Amniotic epithelial cell (primary cell): ENCODE measurements around the gene LHX4.

Source experiments
- DNase-seq: peaks from one replicate; pipeline ENCODE4 v3.0.0-alpha.2; 2010; ENCODE audit warnings: low read depth

LHX4 gene

DNA sequence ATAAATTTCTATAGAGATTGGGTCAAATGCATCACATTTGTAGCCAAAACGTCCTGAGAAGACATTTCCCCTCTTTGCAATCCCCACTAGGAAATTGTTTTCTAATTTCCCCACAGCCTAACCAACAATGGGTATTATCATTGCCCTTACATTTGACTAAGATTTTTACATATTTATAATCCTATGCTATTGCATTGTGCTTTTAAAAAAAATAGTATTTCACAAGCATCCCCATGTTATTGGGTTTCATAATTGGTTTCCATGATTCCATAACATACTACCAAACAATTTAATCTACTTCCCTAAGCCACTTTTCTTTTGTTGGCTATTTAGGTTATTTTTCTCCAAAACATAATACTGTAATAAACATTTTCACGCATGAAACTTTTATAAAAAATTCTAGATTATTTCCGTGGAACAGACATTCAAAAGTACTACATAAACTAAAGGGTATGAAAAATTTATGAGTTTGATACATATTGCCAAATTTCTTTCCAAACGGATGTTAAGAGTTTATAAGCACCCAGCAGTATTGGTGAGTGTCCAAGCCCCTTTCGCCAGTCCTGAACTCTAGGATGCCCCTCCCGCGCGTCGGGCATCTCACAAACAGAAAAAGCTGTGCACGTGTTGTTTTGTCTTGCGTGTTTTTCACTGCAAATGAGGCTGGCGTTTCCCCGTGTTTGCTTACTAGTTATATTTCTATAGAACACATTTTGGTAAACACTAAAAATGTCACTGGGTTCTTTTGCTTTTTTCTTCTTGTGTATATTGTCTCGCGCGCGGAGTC, 2.0 kb upstream of the LHX4 start:
- no peak for DNase-seq

DNA sequence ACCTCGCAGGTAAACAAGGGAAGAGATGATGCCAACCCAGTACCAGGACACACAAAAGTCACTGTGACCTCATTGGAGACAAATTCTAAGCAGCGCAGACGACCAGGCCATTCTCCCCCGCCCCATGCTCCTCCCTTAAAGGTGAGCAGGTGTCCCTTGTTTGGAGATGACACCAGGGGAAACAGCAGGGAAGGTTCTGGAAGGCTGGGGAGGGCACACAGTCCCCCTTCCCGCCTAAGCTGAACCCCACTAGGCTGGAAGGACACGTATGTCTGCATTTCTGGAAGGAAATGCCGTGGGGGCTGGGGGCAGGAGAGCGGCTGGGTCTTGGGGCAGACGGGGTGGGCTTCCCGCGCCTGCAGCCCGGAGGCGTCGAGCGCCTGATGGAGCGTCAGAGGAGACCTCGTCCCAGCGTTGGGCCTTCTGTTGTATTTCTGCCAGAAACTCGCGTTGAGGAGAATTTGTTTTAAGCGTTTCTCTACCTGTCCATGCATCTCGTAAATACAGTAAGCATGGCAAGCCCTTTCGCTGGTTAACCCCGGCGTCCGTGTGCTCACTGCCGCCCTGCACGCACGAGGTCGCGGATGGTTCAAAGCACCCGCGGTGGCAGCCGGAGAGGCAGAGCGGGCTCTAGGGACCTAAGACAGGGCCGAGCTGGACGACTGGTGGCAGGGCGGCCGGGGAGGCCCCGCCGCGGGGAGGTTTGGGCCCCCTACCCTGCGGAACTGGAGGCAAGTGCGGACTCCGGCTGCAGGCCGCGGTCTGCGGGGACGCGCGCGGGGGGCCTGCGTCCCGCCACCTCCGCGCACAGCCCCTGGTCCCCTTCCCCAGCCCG, 1.2 kb upstream of the LHX4 start:
- no peak for DNase-seq

DNA sequence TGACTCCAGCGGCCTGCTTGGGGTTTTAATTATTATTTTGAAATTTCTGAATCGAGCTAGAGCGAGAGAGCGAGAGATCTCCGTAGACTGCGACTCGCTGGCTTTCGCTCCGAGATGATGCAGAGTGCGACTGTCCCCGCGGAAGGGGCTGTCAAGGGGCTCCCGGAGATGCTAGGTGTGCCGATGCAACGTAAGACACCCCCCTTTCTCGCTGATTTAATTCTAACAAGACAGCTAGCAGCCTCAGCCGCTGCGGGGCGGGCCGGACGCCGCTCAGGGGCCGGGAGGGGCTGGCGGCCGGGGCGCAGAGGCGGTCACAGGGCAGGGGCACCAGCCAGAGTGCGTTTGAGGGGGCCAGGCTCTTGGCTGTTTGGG, 339 bp downstream of the LHX4 start:
- no peak for DNase-seq

DNA sequence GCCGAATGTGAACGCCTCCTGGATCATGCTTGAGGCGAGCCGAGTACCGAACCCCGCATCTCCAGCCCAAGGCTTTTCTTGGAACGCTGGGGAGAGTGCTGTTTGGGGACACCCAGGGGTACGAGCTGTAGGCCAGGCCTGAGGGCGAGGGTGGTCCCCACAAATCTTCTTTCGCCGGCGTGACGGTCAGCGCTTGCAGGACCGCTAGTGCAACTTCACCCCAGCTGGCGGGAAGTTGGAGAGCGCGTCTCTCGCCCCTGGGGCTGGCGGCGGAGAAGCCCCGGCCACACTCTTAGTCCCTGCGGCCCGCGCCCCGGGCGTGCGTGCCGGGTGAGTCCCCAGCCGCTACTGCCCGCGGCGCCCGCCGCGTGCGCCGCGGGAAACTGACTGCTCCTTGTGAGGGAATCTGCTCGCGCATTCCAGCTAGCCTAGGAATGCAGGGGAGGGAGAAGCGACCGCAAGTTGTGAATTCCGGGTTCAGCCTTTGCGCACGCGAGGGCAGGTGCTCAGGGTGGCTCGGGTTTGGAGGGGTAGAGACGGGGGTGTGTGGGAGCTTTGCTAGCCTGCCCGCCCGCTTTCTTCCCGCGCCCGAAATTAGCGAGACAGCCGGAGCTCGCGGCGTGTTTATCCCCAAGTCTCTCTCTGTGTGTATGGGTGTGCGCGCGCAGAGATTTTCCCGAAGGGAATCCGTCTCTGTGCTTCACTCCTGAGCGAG, 884 bp downstream of the LHX4 start:
- DNase-seq: peak; percentile 63

DNA sequence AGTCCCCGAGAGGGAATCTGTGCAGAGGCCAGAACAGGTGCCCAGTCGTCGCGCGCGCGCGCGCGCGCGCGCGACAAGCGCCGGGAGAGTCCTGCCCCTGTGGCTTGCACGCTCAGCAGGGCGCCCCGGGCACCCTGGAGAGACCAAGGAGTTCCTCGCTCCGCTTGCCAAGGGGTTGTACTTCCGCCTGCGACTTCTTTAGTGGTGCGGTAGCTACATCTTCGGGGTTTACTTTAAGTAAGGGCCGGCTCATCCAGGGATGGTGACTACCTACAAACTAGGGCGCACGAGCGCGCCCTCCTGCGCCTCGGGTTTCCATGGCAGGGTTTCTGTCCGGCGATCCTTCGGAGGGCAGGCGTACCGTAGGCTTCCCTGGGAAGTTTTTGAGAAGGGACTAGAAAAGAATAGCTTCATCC, 1.4 kb downstream of the LHX4 start:
- peak; percentile 27 for DNase-seq

DNA sequence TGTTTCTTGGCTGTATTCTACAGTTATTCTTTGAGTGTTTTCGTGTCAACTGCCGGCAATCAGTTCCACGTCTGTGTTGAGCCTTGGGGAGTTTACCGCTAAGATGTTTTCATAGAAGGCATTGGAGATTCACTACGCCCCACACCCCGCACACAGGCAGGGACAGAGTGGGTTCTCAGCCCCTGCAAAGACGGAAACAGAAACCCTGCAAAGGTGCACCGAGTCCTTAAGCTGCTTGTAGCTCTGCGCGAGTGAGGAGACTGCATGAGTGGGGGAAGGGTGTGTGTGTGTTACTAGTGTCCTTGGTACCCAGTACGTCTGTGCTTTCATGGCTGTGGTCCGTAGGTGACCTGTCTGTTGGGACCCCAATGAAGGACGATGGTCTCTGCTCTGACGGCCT, 1.9 kb downstream of the LHX4 start:
- no peak for DNase-seq

DNA sequence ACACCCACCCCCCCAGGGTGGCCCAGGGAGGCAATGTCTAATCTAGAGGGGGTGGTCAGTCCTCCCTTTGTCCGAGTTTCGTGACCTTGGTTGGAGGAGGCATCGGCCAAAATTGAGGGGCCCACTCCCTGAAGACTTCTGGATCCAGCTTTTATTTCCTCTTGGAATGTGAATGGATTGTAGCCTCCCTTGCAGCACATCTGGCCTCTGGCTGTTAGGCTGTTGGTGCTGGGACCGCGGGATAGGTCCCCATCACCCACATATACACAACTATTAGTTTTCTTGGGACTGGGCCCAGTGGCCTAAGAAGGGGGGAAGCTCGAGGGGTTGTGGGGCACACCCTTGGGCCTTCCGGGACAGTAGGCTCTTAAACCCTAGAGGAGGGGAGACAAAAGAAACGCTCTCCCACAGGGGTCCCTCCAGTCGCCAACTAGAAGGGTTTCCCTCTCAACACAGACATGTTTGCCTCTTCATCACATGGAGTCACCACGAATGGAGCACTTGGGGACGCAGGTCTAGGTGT, 2.5 kb downstream of the LHX4 start:
- DNase-seq: no peak

DNA sequence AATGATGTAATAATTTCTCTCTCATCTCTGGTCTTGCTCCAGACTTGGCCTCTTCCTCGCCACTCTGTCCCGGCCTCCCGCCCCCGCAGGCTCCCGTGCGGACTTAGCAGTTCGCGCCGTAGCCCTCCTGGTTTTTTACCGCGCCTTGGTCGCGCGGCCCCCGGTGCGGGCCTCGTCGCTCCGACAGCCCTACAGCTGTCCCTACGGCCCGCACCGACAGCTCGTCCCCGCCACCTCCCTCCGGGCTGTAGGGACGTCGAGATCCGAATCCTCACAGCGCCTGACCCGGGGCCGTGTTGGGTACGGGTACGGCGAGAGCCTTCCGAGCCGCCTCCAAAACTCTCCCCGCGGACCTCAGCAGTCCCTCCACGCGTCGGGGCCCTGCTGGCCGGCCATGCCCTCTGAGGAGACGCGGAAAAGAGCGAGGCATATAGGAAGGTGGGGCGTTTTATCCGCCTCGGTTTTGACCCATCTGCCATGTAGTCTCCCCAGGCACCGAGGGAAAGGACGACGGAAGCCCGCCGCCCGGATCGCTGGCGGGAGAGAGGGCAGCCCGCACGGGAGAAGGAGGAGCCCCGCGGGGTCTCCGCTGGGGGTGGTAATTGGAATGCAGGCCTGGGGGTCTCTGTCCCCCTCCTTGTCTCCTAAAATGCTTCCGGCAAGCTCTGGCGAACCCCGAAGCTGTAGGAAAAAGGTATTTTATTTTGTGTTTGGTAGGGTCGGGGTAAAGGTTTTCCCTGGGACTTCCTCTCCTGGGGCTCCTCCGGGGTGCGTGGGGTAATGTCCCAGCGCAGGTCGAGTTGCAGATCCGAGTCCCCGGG, 3.3 kb downstream of the LHX4 start:
- no peak for DNase-seq

DNA sequence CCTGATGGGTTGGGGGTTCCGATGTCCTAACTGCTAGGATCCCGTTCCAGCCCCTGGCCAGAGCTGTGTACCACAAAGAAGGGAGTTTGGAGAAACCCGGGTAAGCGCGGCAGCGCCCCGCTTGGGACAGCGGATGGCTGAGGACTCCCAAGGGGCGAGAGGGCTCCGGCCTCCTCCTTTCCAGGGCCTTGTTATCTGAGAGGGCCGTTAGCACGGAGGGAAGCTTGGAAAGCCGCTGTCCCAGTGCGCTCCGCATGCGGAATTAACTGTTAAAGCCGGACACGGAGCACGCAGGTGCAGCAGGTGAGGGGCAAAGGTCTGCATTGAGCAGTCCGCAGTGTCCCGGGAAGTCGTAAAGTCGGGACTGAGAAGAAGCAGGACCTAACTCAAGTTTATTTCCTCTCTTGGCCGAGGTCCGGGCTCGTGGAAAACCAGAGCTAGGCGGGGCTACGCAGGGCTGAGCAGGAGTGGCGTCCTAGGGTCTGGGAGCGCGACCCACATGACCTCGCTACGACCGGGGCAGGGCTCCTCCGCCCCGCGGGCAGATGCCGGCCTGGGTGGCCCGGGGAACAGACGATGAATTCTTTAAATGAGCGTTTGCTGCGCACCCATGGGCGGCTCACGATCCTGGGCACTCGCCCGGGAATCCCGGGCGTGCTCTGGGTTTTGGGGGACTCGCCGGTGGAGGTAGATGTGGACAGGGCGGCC, 4.5 kb downstream of the LHX4 start:
- DNase-seq: no peak

DNA sequence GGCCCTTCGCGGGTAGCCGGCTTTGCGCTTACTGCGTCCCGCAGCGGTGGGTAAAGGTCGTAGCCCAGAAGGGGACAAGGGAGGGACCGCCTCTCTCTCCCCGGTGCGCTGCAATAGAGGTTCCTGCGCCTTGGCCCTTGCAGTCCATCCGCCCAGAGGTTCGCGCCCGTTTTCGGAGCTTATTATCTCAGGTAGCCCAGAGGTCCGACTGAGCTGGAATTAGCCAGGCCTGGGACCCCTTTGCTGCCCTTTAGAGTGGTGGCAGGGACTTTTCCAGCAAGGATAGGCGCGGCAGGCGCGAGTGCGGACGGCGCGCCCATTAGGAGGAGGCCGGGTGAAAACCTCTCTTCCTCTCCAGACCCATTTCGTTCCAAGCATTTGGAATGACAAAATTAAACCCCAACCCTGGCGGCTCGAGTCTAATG, 5.0 kb downstream of the LHX4 start:
- DNase-seq: no peak

DNA sequence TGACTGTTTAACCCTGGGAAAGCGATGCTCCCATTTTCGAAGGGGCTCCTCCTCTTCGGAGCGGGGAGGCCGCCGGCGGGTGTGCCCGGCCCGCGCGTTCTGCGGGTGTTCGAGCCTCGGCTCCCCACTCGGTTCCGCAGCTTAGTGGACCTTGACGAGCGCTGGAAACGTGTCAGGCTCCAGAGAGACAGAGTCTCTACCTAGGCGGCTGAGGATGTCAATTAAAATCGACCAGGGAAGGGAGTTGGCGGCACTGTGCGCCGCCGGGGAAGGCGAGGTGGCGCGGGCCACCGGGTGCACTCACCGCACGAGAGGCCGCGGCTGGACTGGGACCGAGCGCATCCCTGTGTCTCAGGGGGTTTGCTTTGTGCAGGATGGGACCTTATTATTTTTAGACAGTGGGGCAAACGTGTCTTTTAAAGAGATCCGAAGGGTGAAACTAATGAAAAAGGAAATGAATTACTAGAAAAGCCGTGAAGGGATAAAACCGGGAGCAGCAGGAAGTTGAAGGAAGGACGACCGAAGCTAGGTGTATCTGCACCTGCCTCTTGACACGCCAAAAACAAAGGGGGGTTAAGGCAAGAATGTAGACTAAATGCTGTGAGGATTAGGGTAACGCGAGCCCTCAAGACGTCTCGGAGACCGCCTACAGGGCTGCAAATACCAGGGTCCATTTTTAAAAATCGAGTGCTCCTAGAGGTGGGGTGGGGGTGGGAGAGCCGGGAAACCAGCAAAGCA, 5.6 kb downstream of the LHX4 start:
- DNase-seq: no peak

DNA sequence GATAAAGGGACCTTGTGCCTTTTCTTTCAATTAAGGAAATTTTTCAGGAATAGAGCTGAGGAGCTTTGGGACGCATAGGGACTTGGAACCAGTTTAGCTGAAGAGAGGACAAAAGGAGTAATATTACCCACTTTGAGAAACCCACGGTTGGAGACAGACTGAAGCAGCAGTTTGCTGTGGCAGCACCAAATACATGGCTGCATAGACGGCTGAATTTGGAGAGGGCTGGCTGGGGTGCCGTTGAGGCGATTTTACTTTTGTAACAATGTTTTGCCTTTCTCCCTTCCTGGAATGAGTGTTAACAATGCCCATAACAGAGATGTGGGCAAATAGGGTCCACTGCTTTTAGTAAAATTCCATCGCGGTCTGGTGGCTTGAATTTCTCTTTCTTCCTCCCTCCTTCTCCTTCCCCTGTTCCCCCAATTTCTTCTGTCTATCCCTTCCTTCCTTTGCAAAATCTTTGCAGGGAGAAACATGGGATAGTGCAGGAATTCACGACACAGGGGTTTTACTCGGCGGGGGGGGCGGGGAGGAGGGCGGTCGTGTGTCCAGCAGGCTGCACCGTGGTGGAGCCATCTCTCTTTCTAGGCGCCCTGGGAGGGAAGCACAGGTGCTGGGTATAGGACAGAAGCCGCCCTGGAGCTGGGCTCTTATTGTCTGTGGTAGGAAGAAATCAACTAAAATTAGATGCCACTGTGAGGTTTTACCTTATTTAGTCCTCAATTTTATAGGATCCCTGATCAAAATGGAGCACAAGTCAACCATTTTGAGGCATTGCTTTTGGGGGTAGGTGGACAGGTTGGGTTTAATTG, 6.8 kb downstream of the LHX4 start:
- no peak for DNase-seq

DNA sequence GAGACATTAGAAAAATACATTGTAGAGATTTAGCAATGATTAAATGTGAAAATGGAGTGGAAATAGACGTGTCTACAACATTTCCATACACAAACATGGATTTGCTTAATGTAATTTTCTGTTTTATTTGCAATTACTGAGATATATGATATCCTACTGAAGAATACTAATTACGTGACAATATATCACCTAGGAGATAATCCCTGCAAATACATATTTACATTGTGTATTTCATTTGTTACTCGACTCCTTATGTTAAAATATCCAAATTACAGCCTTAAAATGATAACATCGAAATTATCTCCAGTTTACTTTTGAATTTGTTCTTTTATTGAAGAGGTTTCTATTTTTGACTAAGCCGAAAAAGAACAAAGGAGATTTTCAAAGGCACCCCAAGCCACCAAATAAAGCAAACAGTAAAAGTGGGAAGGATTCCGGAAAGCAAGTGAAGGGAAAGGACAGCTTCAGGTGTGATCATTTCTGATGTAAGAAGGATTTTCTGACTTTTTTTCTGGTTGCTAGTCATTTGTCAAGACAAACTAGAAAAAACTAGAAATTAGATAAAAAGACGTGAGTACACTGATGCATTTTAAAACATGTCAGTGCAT, 7.9 kb downstream of the LHX4 start:
- DNase-seq: no peak

DNA sequence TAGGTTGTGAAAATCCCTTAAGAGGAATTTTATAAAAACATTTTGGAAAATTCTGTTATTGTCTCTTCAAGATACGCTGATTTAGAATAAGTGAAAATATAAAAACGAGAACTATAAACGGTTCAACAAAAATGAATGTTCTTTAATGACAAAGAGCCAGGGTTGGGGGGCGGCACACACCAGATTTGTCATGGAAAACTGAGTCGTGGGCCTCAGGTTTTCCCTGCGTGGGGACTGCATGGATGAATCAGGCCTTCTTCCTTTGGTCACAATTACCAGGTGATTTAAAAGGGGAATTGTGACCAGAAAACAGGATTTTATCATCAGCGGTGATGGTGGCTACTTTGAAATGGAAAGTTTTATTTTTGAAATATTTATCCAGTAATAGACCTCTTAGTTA, 8.6 kb downstream of the LHX4 start:
- no peak for DNase-seq

DNA sequence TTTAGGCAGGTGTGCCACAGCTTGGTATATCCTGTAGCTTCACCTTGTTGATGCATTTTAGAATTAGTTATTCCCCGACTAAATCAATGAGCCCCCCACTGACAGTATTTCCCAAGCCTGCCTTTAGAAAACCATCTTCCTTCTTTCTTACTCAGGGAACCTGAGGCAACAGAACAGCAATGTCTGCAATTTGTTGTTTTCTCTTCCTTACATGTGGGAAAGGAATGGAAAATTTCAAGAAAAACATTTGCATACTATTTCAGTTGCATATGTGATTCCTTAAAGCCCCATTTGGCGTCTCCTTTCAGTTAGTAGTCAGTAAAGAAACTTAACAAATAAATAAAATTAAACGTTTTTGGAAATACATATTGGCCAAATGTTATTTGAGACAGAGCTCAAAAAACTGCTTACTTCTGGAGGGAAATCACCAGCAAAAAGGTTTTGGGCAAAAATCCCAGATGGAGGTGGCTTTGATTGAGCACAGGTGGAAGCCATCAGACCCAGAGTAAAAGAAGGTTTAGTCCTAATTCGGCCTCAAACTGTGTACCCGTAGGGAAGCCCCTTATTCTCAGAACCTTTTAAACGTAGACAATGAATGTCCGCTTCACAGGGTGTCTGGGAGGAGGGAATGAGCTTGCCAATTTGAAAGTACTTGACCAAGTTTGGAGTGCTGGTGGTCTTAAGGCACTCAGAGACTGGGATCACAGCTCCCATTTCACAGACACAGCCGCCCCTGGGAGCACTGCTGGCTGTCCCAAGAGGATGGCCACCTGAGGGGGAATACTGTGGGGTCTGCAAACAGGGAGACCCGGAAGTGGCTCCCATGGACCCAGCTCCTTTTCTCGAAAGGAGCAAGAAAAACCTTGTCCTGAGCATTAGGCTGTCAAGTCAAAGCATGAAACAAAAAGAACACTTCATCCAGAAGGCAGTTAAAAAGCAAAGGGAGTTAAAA, 9.4 kb downstream of the LHX4 start:
- DNase-seq: no peak

DNA sequence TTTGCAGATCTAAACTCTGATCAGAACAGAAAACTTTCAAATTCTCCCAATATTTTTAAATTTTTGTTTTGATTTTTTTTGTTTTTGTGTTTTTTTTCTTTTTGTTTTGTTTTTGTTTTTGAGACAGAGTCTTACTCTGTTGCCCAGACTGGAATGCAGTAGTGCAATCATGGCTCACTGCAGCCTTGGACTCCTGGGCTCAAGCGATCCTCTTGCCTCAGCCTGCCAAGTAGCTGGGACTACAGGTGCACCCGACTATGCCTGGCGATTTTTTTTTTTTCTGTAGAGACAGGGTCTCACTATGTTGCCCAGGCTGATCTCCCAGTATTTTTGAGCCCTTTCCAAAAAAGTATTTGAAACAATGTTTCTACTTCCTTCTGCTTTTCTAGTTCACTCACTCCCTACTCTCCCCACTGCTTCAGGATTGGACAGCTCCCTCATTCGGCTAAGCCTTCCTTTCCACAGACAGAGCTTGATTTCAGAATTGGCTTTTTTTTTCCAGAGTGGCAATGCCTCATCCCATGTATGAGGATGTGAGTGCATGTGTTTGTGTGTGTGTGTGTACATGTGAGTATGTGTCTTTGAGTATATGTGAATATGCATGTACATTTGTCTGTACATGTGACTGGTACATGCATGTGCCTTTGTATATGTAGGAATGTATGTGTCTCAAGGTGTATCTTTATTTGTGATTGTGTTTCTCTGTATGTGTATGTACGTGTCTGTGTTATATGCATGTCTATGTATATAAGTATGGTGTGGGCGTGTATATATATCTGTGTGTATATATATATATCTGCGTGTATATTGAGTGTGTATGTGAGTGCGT, 11.9 kb downstream of the LHX4 start:
- DNase-seq: peak; percentile 37
